ENCODE data around the gene FIG4.
"Not testable (repeated sequence)": the region's sequence is repeated elsewhere in the genome, so short reads cannot be mapped to it uniquely, and the experiment has no call there.

Gene FIG4

GRCh38 chr6:109705258-109705657, 14.2 kb downstream of the FIG4 start:
- DNase-seq: peak; percentile 56 to 67

- no peak for DNase-seq
Observed at GRCh38 chr6:109706513-109706912, 15.4 kb downstream of the FIG4 start.

GRCh38 chr6:109708099-109708498, 17.0 kb downstream of the FIG4 start:
- DNase-seq: not testable (repeated sequence)

GRCh38 chr6:109713097-109713496, 22.0 kb downstream of the FIG4 start:
- no peak for DNase-seq

GRCh38 chr6:109714166-109714565, 23.1 kb downstream of the FIG4 start:
- DNase-seq: no peak

GRCh38 chr6:109714611-109715010, 23.5 kb downstream of the FIG4 start:
- no peak for DNase-seq

- DNase-seq: no peak
Observed at GRCh38 chr6:109715616-109716015, 24.5 kb downstream of the FIG4 start.

GRCh38 chr6:109717971-109718370, 26.9 kb downstream of the FIG4 start:
- DNase-seq: no peak

- no peak for DNase-seq
Observed at GRCh38 chr6:109718991-109719390, 27.9 kb downstream of the FIG4 start.

- no peak for DNase-seq
Observed at GRCh38 chr6:109720311-109720710, 29.2 kb downstream of the FIG4 start.

- DNase-seq: no peak
Observed at GRCh38 chr6:109722011-109722410, 30.9 kb downstream of the FIG4 start.

GRCh38 chr6:109722564-109723254, 31.6 kb downstream of the FIG4 start:
- no peak for DNase-seq

- DNase-seq: not testable (repeated sequence)
Observed at GRCh38 chr6:109725250-109725649, 34.2 kb downstream of the FIG4 start.

- no peak for DNase-seq
Observed at GRCh38 chr6:109736273-109737025, 45.4 kb downstream of the FIG4 start.

GRCh38 chr6:109738255-109738654, 47.2 kb downstream of the FIG4 start:
- DNase-seq: no peak

GRCh38 chr6:109738667-109739066, 47.6 kb downstream of the FIG4 start:
- no peak for DNase-seq

- no peak for DNase-seq
Observed at GRCh38 chr6:109739686-109740085, 48.6 kb downstream of the FIG4 start.

- no peak for DNase-seq
Observed at GRCh38 chr6:109740787-109741186, 49.7 kb downstream of the FIG4 start.

- no peak for DNase-seq
Observed at GRCh38 chr6:109743739-109744138, 52.6 kb downstream of the FIG4 start.

- DNase-seq: not testable (repeated sequence)
Observed at GRCh38 chr6:109744779-109745178, 53.7 kb downstream of the FIG4 start.

- no peak for DNase-seq
Observed at GRCh38 chr6:109747221-109747620, 56.1 kb downstream of the FIG4 start.

GRCh38 chr6:109759098-109759955, 68.2 kb downstream of the FIG4 start:
- no peak for DNase-seq

- no peak for DNase-seq
Observed at GRCh38 chr6:109760208-109760607, 69.1 kb downstream of the FIG4 start.

GRCh38 chr6:109762166-109762565, 71.1 kb downstream of the FIG4 start:
- DNase-seq: no peak

All from activated CD4-positive, alpha-beta T cell treated with anti-CD3 and anti-CD28 coated beads for 4 hours (primary cell).